ENCODE measurements around the gene STIP1. TPM values are rescaled to one million over a fixed set of nuclear protein-coding genes. Genes with fewer than 3 reads are reported as not detected.

STIP1 gene
- total RNA-seq, 1 experiment from 2014 or later: 171 TPM

DNA sequence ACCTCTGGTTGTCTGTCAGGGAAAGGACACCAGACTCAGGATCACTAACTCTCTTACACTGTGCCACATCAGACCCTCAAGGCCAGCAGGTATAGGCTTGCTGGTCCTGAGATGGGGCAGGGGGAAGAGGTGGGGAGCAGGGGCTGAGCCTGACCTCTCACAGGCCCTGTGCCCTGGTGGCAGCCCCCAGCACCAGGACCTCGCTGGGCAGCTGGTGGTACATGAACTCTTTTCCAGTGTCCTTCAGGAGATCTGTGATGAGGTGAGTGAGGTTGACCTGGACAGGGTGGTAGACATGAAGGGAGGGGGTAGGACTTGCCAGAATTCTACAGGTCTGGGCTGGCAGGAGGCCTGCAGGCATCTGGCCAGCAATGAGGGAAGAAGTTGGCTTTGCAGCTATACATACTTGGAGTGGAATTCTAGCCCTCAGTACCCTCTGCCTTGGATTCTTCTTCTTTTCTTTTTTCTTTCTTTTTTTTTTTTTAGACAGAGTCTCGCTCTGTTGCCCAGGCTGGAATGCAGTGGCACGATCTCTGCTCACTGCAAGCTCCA lies 41.5 kb downstream of the STIP1 start:
- no TSS peak for BruUV-seq (replicated peaks)
- Mint-ChIP-seq H3K27me3 (ENCODE audit: insufficient read depth, unreplicated experiment) (no peaks in the 10 kb centered on the region), H3K4me3 (ENCODE audit: unreplicated experiment) (peak overlapping the region; percentile 80), H3K9me3 (ENCODE audit: unreplicated experiment) (no peaks in the 10 kb centered on the region), H3K4me1 (ENCODE audit: insufficient read depth, unreplicated experiment) (peaks cover 17% of the 10 kb centered on the region), H3K27ac (ENCODE audit: low read depth, unreplicated experiment) (peak overlapping the region; percentile 80), H3K36me3 (ENCODE audit: insufficient read depth, unreplicated experiment) (peaks cover 6% of the 10 kb centered on the region)
- TF ChIP-seq, protein P1, sequence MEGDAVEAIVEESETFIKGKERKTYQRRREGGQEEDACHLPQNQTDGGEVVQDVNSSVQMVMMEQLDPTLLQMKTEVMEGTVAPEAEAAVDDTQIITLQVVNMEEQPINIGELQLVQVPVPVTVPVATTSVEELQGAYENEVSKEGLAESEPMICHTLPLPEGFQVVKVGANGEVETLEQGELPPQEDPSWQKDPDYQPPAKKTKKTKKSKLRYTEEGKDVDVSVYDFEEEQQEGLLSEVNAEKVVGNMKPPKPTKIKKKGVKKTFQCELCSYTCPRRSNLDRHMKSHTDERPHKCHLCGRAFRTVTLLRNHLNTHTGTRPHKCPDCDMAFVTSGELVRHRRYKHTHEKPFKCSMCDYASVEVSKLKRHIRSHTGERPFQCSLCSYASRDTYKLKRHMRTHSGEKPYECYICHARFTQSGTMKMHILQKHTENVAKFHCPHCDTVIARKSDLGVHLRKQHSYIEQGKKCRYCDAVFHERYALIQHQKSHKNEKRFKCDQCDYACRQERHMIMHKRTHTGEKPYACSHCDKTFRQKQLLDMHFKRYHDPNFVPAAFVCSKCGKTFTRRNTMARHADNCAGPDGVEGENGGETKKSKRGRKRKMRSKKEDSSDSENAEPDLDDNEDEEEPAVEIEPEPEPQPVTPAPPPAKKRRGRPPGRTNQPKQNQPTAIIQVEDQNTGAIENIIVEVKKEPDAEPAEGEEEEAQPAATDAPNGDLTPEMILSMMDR (IDR thresholded peaks at IDR 0.05; ENCODE audit: unreplicated experiment): no peak
- peak; percentile 64 for DNase-seq (ENCODE audit: unreplicated experiment)
- POLR2A ChIA-PET: interaction anchor here (0.5 to 11.9 kb wide), 9 partner anchors 13 to 1559 kb away, joined by 3 to 122 read pairs (median 12); partner anchors contain the start of genes FKBP2, HNRNPUL2, PPP1R14B and STIP1
- CTCF ChIA-PET: interaction anchor here (0.8 to 4.7 kb wide), 7 partner anchors 23 to 106 kb away, joined by 3 to 22 read pairs (median 5); partner anchors contain the start of genes CATSPERZ and STIP1
- intact Hi-C loops (cut with micrococcal nuclease): loop anchor here (2.0 kb wide), 1 partner anchor 41 kb away; the partner anchor contains the start of gene STIP1

GRCh38 chr11:64229090-64229743 lies 43.2 kb downstream of the STIP1 start:
- TSS peak; percentile 1 for BruUV-seq (replicated peaks)
- Mint-ChIP-seq H3K36me3 (ENCODE audit: insufficient read depth, unreplicated experiment) (peaks cover 11% of the 10 kb centered on the region), H3K4me1 (ENCODE audit: insufficient read depth, unreplicated experiment) (peaks cover 14% of the 10 kb centered on the region), H3K27ac (ENCODE audit: low read depth, unreplicated experiment) (no peak overlapping the region), H3K27me3 (ENCODE audit: insufficient read depth, unreplicated experiment) (no peaks in the 10 kb centered on the region), H3K9me3 (ENCODE audit: unreplicated experiment) (no peaks in the 10 kb centered on the region), H3K4me3 (ENCODE audit: unreplicated experiment) (no peak overlapping the region)
- no peak for DNase-seq (ENCODE audit: unreplicated experiment)
- intact Hi-C loops (cut with micrococcal nuclease): no loop called here
- CTCF ChIA-PET: interaction anchor here (1.0 kb wide), 1 partner anchor 74 kb away, joined by 5 read pairs; no protein-coding TSS in a partner anchor
- TF ChIP-seq, protein P1 (IDR thresholded peaks at IDR 0.05; ENCODE audit: unreplicated experiment): no peak
- POLR2A ChIA-PET: interaction anchor here (1.0 to 11.9 kb wide), 2 partner anchors 14 to 44 kb away, joined by 3 to 122 read pairs; partner anchors contain the start of genes FKBP2 and PPP1R14B

GRCh38 chr11:64229744-64230170 lies 43.8 kb downstream of the STIP1 start:
- POLR2A ChIA-PET: interaction anchor here (0.6 to 11.9 kb wide), 3 partner anchors 14 to 1373 kb away, joined by 3 to 122 read pairs (median 3); partner anchors contain the start of genes FKBP2 and PPP1R14B
- Mint-ChIP-seq H3K27ac (ENCODE audit: low read depth, unreplicated experiment) (peak overlapping the region; percentile 78), H3K27me3 (ENCODE audit: insufficient read depth, unreplicated experiment) (no peaks in the 10 kb centered on the region), H3K36me3 (ENCODE audit: insufficient read depth, unreplicated experiment) (peaks cover 11% of the 10 kb centered on the region), H3K4me3 (ENCODE audit: unreplicated experiment) (peak overlapping the region; percentile 77), H3K4me1 (ENCODE audit: insufficient read depth, unreplicated experiment) (peaks cover 12% of the 10 kb centered on the region), H3K9me3 (ENCODE audit: unreplicated experiment) (no peaks in the 10 kb centered on the region)
- CTCF ChIA-PET: interaction anchor here (0.6 to 1.0 kb wide), 2 partner anchors 74 to 253 kb away, joined by 3 to 5 read pairs; no protein-coding TSS in a partner anchor
- intact Hi-C loops (cut with micrococcal nuclease): no loop called here
- DNase-seq (ENCODE audit: unreplicated experiment): no peak
- TF ChIP-seq, protein P1 (IDR thresholded peaks at IDR 0.05; ENCODE audit: unreplicated experiment): no peak
- no TSS peak for BruUV-seq (replicated peaks)

Measured in MCF 10A (cell line).